ENCODE measurements around the gene TRERF1. TPM values are rescaled to one million over a fixed set of nuclear protein-coding genes. Genes with fewer than 3 reads are reported as not detected.

The TRERF1 gene
- polyA plus RNA-seq, 3 donors = 0.58 to 10.0 (median 2.0) TPM

GRCh38 chr6:42275376-42276033, 176.2 kb downstream of the TRERF1 start:
- TF ChIP-seq, protein P1, sequence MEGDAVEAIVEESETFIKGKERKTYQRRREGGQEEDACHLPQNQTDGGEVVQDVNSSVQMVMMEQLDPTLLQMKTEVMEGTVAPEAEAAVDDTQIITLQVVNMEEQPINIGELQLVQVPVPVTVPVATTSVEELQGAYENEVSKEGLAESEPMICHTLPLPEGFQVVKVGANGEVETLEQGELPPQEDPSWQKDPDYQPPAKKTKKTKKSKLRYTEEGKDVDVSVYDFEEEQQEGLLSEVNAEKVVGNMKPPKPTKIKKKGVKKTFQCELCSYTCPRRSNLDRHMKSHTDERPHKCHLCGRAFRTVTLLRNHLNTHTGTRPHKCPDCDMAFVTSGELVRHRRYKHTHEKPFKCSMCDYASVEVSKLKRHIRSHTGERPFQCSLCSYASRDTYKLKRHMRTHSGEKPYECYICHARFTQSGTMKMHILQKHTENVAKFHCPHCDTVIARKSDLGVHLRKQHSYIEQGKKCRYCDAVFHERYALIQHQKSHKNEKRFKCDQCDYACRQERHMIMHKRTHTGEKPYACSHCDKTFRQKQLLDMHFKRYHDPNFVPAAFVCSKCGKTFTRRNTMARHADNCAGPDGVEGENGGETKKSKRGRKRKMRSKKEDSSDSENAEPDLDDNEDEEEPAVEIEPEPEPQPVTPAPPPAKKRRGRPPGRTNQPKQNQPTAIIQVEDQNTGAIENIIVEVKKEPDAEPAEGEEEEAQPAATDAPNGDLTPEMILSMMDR (IDR thresholded peaks at IDR 0.05) = no peak
- Mint-ChIP-seq H3K9me3 (no peaks in the 10 kb centered on the region), H3K4me3 (no peak overlapping the region), H3K4me1 (peaks cover 26% of the 10 kb centered on the region), H3K27me3 (ENCODE audit: low read depth in 3 of 3) (no peaks in the 10 kb centered on the region), H3K27ac (peak overlapping the region in 3 of 7 donors; percentile 9 to 47 (median 32)), H3K36me3 (peaks cover 20 to 37% of the 10 kb centered on the region in 2 donors)
- Histone ChIP-seq H3K4me2 (replicated peaks; ENCODE audit: extremely low read depth, low read length, poor library complexity, severe bottlenecking) (no peak overlapping the region), H2AFZ (ENCODE audit: insufficient read depth, low read depth, low read length, poor library complexity, severe bottlenecking) (no peak overlapping the region), H3K4me3 (replicated peaks in 1 of 3; ENCODE audit: low read depth in 2 of 3, low read length in 3 of 3) (no peak overlapping the region), H3K4me1 (ENCODE audit: control insufficient read depth in 1 of 2, insufficient read depth in 2 of 2, low read length in 2 of 2) (peaks cover 14 to 18% of the 10 kb centered on the region in 2 donors), H3K27ac (ENCODE audit: low read depth in 1 of 2, low read length in 2 of 2) (no peak overlapping the region), H3K9ac (ENCODE audit: insufficient read depth, low read length, poor library complexity, severe bottlenecking) (no peak overlapping the region), H3K27me3 (ENCODE audit: control insufficient read depth in 2 of 2, insufficient read depth in 2 of 2, low read length in 2 of 2) (no peaks in the 10 kb centered on the region), H3K9me3 (replicated peaks in 1 of 2; ENCODE audit: control insufficient read depth in 1 of 2, insufficient read depth in 1 of 2, low read length in 2 of 2) (no peaks in the 10 kb centered on the region), H3K79me2 (ENCODE audit: insufficient read depth, low read length) (peaks cover 12% of the 10 kb centered on the region), H3K36me3 (replicated peaks in 1 of 2; ENCODE audit: control insufficient read depth in 1 of 2, insufficient read depth in 2 of 2, low read length in 2 of 2) (peaks cover 9 to 35% of the 10 kb centered on the region in 2 donors), H4K20me1 (ENCODE audit: insufficient read depth, low read length) (peaks cover 12% of the 10 kb centered on the region)
- intact Hi-C loops (cut with micrococcal nuclease) = no loop called here
- WGBS (ENCODE audit: insufficient coverage) = 95% methylated on average over 10 of the region's 12 CpGs
- no peak for DNase-seq

- Histone ChIP-seq H3K36me3 (replicated peaks in 1 of 2; ENCODE audit: control insufficient read depth in 1 of 2, insufficient read depth in 2 of 2, low read length in 2 of 2) (peaks cover 14 to 41% of the 10 kb centered on the region in 2 donors), H2AFZ (ENCODE audit: insufficient read depth, low read depth, low read length, poor library complexity, severe bottlenecking) (no peak overlapping the region), H3K27ac (ENCODE audit: low read depth in 1 of 2, low read length in 2 of 2) (no peak overlapping the region), H3K4me1 (ENCODE audit: control insufficient read depth in 1 of 2, insufficient read depth in 2 of 2, low read length in 2 of 2) (peaks cover 8 to 18% of the 10 kb centered on the region in 2 donors), H3K27me3 (ENCODE audit: control insufficient read depth in 2 of 2, insufficient read depth in 2 of 2, low read length in 2 of 2) (no peaks in the 10 kb centered on the region), H3K9me3 (replicated peaks in 1 of 2; ENCODE audit: control insufficient read depth in 1 of 2, insufficient read depth in 1 of 2, low read length in 2 of 2) (no peaks in the 10 kb centered on the region), H3K4me3 (replicated peaks in 1 of 3; ENCODE audit: low read depth in 2 of 3, low read length in 3 of 3) (no peak overlapping the region), H3K9ac (ENCODE audit: insufficient read depth, low read length, poor library complexity, severe bottlenecking) (no peak overlapping the region), H3K79me2 (ENCODE audit: insufficient read depth, low read length) (peaks cover 6% of the 10 kb centered on the region), H3K4me2 (replicated peaks; ENCODE audit: extremely low read depth, low read length, poor library complexity, severe bottlenecking) (no peak overlapping the region), H4K20me1 (ENCODE audit: insufficient read depth, low read length) (peaks cover 6% of the 10 kb centered on the region)
- TF ChIP-seq, protein P1 (IDR thresholded peaks at IDR 0.05) = no peak
- Mint-ChIP-seq H3K4me1 (peaks cover 20% of the 10 kb centered on the region), H3K36me3 (peaks cover 25 to 41% of the 10 kb centered on the region in 2 donors), H3K4me3 (no peak overlapping the region), H3K27me3 (ENCODE audit: low read depth in 3 of 3) (no peaks in the 10 kb centered on the region), H3K9me3 (no peaks in the 10 kb centered on the region), H3K27ac (peak overlapping the region in 1 of 7 donors; percentile 22)
- intact Hi-C loops (cut with micrococcal nuclease) = no loop called here
- DNase-seq = no peak
- 100% methylated on average over 6 of the region's 6 CpGs for WGBS (ENCODE audit: insufficient coverage)
Measured at GRCh38 chr6:42274898-42275297, 176.8 kb downstream of the TRERF1 start.
